Activated B cell treated with CpG ODN at 0.5 μM for 24 hours (primary cell): ENCODE results near the gene FBXL7. TPM values are rescaled to one million over a fixed set of nuclear protein-coding genes. Genes with fewer than 3 reads are reported as not detected.

Experiments
- ATAC-seq: fragments of 200-7000 bp; cut with Tn5 transposase; one replicate; pipeline ENCODE4 v1.10.0; 2021; ENCODE audit warnings: low read depth, mild to moderate bottlenecking, moderate library complexity
- CTCF ChIA-PET: fragments of 350-600 bp; sonication (Branson Sonifier 250); formaldehyde crosslinking; loops from one replicate; lab custom pipeline; 2021; ENCODE audit warnings: antibody characterized with exemption; lab: Charles Lee
- POLR2A ChIA-PET: fragments of 350-600 bp; sonication (Branson Sonifier 250); formaldehyde crosslinking; loops from one replicate; lab custom pipeline; 2021; ENCODE audit warnings: antibody characterized with exemption; lab: Charles Lee
- DNase-seq: peaks from one replicate; pipeline ENCODE4 v3.0.0; 2022
- H3K27ac Mint-ChIP-seq: one replicate; pipeline ENCODE4 v1.8.0; 2020; ENCODE audit warnings: mixed read lengths
- H3K27me3 Mint-ChIP-seq: one replicate; pipeline ENCODE4 v1.8.0; 2021; ENCODE audit warnings: mixed read lengths
- H3K36me3 Mint-ChIP-seq: one replicate; pipeline ENCODE4 v1.8.0; 2021; ENCODE audit warnings: low read depth, mixed read lengths
- H3K4me1 Mint-ChIP-seq: one replicate; pipeline ENCODE4 v1.8.0; 2021; ENCODE audit warnings: mixed read lengths
- H3K4me3 Mint-ChIP-seq: one replicate; pipeline ENCODE4 v1.8.0; 2020; ENCODE audit warnings: mild to moderate bottlenecking, mixed read lengths
- H3K9me3 Mint-ChIP-seq: one replicate; pipeline ENCODE4 v1.8.0; 2020; ENCODE audit warnings: mixed read lengths
- intact Hi-C: fragments of 100-400 bp; cut with micrococcal nuclease; formaldehyde crosslinking; loops from one replicate; pipeline ENCODE4 v1.15.1; 2024
- total RNA-seq: library from RNA; stranded (reverse); gene quantifications from 2 replicates; pipeline ENCODE4 v1.2.3, GENCODE V29; 2022
- TF ChIP-seq, protein P1 (sequence below): fragments of 200-600 bp; IDR thresholded peaks from one replicate; pipeline ENCODE4 v1.8.0; 2022; ENCODE audit warnings: antibody characterized with exemption, mild to moderate bottlenecking

Gene FBXL7
- total RNA-seq, 1 donor from 2014 or later = not detected

DNA sequence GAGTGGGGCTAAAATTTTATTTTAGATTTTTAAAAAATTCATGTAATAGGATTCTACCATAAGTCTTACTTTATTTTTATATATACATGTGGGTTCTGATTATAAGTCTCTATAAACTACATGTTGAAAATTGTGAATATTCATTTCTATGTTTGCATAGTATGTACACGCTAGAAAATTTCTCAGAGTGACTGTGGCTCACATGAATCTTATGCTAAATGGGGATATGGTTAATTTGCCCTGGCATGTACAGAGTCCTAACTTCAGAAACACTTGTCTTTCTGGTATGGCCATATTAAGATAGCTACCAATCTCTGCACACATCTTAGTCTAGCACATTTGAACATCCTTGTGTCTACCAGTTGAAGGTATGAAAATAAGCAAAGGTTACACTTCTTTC, 154.8 kb downstream of the FBXL7 start:
- intact Hi-C loops = no loop called here
- Mint-ChIP-seq H3K27me3 (no peaks in the 10 kb centered on the region), H3K4me1 (no peaks in the 10 kb centered on the region), H3K36me3 (no peaks in the 10 kb centered on the region), H3K27ac (no peak overlapping the region), H3K4me3 (no peak overlapping the region), H3K9me3 (peaks cover 6% of the 10 kb centered on the region)
- POLR2A ChIA-PET = no interaction called here
- CTCF ChIA-PET = no interaction called here
- no peak for DNase-seq
- TF ChIP-seq, protein P1, sequence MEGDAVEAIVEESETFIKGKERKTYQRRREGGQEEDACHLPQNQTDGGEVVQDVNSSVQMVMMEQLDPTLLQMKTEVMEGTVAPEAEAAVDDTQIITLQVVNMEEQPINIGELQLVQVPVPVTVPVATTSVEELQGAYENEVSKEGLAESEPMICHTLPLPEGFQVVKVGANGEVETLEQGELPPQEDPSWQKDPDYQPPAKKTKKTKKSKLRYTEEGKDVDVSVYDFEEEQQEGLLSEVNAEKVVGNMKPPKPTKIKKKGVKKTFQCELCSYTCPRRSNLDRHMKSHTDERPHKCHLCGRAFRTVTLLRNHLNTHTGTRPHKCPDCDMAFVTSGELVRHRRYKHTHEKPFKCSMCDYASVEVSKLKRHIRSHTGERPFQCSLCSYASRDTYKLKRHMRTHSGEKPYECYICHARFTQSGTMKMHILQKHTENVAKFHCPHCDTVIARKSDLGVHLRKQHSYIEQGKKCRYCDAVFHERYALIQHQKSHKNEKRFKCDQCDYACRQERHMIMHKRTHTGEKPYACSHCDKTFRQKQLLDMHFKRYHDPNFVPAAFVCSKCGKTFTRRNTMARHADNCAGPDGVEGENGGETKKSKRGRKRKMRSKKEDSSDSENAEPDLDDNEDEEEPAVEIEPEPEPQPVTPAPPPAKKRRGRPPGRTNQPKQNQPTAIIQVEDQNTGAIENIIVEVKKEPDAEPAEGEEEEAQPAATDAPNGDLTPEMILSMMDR = no peak
- no peak for ATAC-seq

DNA sequence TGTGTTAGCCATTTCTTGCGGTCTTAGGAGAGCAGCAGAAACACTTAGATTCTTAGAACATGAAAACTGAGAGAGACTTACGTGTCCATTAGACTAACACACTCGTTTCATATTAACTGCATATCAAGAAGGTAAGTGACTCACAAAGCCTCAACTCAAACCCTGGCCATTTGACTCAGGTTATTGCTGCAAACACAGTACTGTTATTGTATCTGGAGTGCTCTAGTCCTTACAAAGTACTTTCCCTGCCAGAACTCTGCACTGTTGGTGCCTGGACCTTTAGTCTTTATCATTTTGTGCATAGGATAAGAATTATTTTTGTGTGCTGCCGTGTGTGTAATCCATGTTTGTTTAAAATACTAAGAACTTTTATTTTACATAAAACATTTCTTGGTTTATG, 155.7 kb downstream of the FBXL7 start:
- Mint-ChIP-seq H3K36me3 (no peaks in the 10 kb centered on the region), H3K27me3 (no peaks in the 10 kb centered on the region), H3K27ac (no peak overlapping the region), H3K4me3 (no peak overlapping the region), H3K9me3 (peaks cover 3% of the 10 kb centered on the region), H3K4me1 (no peaks in the 10 kb centered on the region)
- ChIA-PET POLR2A (no interaction called here), CTCF (no interaction called here)
- no peak for DNase-seq
- intact Hi-C loops = no loop called here
- TF ChIP-seq, protein P1 = no peak
- ATAC-seq = no peak

DNA sequence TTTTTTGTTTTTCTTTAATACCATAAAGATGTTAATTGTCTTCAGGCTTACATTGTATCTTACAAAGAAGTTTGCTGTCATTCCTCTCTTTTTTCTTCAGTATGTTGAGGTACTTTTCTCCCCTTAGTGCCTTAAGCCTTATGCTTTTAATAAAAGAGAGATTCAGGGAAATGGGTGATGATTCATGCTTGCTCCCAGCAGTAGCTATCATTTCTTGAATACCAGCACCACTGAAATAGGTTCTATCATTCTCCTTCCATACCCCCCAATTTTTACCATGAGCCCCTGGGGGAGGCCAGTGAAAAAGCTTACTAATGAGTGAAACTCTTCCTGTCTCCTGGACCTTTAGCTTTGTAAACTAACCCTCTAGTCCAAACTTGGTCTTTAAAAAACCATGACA, 165.0 kb downstream of the FBXL7 start:
- ChIA-PET POLR2A (no interaction called here), CTCF (no interaction called here)
- no peak for DNase-seq
- TF ChIP-seq, protein P1 = no peak
- no peak overlapping the region for H3K27ac Mint-ChIP-seq
- H3K36me3 Mint-ChIP-seq = no peaks in the 10 kb centered on the region
- no peak overlapping the region for H3K4me3 Mint-ChIP-seq
- intact Hi-C loops = no loop called here
- ATAC-seq = no peak
- H3K9me3 Mint-ChIP-seq = peaks cover 18% of the 10 kb centered on the region
- no peaks in the 10 kb centered on the region for H3K27me3 Mint-ChIP-seq
- H3K4me1 Mint-ChIP-seq = no peaks in the 10 kb centered on the region

DNA sequence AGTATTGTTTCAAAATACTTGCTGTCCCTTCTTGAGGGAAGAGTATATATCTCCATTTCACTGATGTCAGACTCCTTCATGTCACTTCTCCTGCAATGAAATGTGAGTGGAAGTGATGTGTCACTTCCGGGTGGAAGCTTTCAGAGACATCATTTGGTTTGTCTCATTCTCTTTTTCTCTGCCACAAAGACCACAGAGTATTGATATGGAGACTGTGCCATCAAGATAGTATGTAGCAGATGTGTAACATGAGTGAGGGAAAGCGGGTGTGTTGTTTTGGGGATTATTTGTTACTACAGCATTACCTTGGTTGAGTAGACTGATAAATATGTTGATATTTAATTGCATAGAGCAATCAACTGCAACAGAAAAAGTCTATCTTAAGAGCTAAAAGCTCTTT, 169.8 kb downstream of the FBXL7 start:
- Mint-ChIP-seq H3K9me3 (peaks cover 7% of the 10 kb centered on the region), H3K27ac (no peak overlapping the region), H3K4me3 (no peak overlapping the region), H3K27me3 (no peaks in the 10 kb centered on the region), H3K4me1 (no peaks in the 10 kb centered on the region), H3K36me3 (no peaks in the 10 kb centered on the region)
- CTCF ChIA-PET = no interaction called here
- intact Hi-C loops = no loop called here
- DNase-seq (no peak), ATAC-seq (no peak)
- POLR2A ChIA-PET = no interaction called here
- TF ChIP-seq, protein P1 = no peak

DNA sequence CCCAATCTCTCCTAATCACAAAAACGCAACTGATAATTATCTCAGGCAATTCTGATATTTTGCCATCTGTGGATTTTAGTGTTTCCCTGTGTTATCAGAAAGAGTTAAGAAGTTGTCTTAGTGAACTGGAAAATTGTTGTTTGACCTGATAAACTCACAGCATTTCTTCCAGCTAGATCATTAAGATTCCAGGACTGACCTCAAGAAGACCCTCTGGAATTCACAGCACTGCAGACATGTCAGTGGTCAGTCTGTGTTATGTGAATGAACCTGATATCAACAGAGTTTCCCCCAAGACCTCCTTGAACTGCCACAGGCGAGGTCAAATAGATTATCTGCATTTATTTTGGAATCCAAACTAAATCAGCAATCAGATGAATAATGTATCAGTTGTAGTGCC, 174.7 kb downstream of the FBXL7 start:
- TF ChIP-seq, protein P1 = no peak
- ATAC-seq (no peak), DNase-seq (no peak)
- H3K27me3 Mint-ChIP-seq = no peaks in the 10 kb centered on the region
- no peaks in the 10 kb centered on the region for H3K4me1 Mint-ChIP-seq
- peaks cover 7% of the 10 kb centered on the region for H3K9me3 Mint-ChIP-seq
- POLR2A ChIA-PET = no interaction called here
- intact Hi-C loops = no loop called here
- no peak overlapping the region for H3K27ac Mint-ChIP-seq
- no peak overlapping the region for H3K4me3 Mint-ChIP-seq
- CTCF ChIA-PET = no interaction called here
- H3K36me3 Mint-ChIP-seq = no peaks in the 10 kb centered on the region
